Ascending aorta (tissue), 2 donors: Measurements from ENCODE around the gene C4A. TPM values are rescaled to one million over a fixed set of nuclear protein-coding genes. Genes with fewer than 3 reads are reported as not detected.
"Not testable (repeated sequence)": the region's sequence is repeated elsewhere in the genome, so short reads cannot be mapped to it uniquely, and the experiment has no call there.

Experiments used
- DNase-seq, 2 donors: peaks; one replicate each; pipeline ENCODE4 v3.0.0-alpha.2; 2019; ENCODE audit warnings: low spot score in 2 of 2
- H3K27ac ChIP-seq, 2 donors: fragments of 200-600 bp; sonication (generic); one replicate each; pipeline ENCODE4 v1.5.1; 2016 to 2017; ENCODE audit warnings: mild to moderate bottlenecking in 1 of 2
- H3K27me3 ChIP-seq: fragments of 200-600 bp; sonication (generic); one replicate; pipeline ENCODE4 v1.5.1; 2017
- H3K36me3 ChIP-seq, 2 donors: fragments of 200-600 bp; sonication (generic); one replicate each; pipeline ENCODE4 v1.5.1; 2016
- H3K4me1 ChIP-seq, 2 donors: fragments of 200-600 bp; sonication (generic); one replicate each; pipeline ENCODE4 v1.5.1; 2016 to 2017; ENCODE audit warnings: mild to moderate bottlenecking in 1 of 2
- H3K4me3 ChIP-seq, 2 donors: fragments of 200-600 bp; sonication (generic); one replicate each; pipeline ENCODE4 v1.5.1; 2016 to 2017; ENCODE audit warnings: mild to moderate bottlenecking in 1 of 2
- H3K9me3 ChIP-seq, 2 donors: fragments of 200-600 bp; sonication (generic); one replicate each; pipeline ENCODE4 v1.5.1; 2016
- intact Hi-C: fragments of 100-400 bp; cut with DNase I; formaldehyde crosslinking; loops from one replicate; pipeline ENCODE4 v1.15.1; 2023
- total RNA-seq: library from RNA; depleted of rRNA; stranded (reverse); fragments of >200 nt; gene quantifications from one replicate; pipeline ENCODE4 v1.1.0, GENCODE V29; 2016

The C4A gene
- total RNA-seq, 1 donor from 2014 or later, result 147 TPM

DNA sequence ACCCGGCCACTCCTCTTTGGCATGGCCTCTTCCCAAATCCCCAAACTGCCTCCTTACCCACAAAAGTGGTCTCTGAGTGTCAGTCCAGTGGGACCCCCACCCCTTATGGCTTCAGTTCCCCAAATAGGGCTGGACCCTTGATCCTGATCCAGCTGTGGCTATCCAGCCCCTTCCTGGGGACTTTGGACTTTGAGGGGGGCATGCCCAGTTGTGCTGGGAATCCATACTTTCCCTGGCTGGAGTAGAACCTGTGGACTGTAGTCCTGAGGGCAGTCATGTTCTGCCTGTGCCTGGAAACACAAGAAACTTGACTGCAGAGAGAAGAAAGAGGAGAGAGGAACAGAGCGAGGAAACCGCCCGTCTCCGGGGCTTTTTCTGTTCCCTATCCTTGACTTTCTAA, 55.3 kb downstream of the C4A start:
- H3K9me3 ChIP-seq, H3K4me3 ChIP-seq, H3K27me3 ChIP-seq, H3K4me1 ChIP-seq, H3K27ac ChIP-seq, H3K36me3 ChIP-seq, DNase-seq, intact Hi-C loops: not testable (repeated sequence)

- H3K36me3 ChIP-seq, H3K4me1 ChIP-seq, H3K27me3 ChIP-seq, H3K9me3 ChIP-seq, H3K27ac ChIP-seq, intact Hi-C loops, H3K4me3 ChIP-seq, DNase-seq: not testable (repeated sequence)
These were observed 56.0 kb downstream of the C4A start, which contains the start of gene CYP21A2 for GRCh38 chr6:32037598-32038524. CYP21A2 (plus strand) TSS chr6:32038415; CDS start chr6:32038423, 8 bp downstream.

DNA sequence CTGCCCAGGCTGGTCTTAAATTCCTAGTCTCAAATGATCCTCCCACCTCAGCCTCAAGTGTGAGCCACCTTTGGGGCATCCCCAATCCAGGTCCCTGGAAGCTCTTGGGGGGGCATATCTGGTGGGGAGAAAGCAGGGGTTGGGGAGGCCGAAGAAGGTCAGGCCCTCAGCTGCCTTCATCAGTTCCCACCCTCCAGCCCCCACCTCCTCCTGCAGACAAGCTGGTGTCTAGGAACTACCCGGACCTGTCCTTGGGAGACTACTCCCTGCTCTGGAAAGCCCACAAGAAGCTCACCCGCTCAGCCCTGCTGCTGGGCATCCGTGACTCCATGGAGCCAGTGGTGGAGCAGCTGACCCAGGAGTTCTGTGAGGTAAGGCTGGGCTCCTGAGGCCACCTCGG, 57.0 kb downstream of the C4A start:
- H3K4me3 ChIP-seq, result not testable (repeated sequence)

GRCh38 chr6:32039321-32040274, 57.7 kb downstream of the C4A start:
- not testable (repeated sequence) for H3K9me3 ChIP-seq, H3K36me3 ChIP-seq, H3K27ac ChIP-seq, H3K4me3 ChIP-seq, H3K4me1 ChIP-seq, DNase-seq, H3K27me3 ChIP-seq
- intact Hi-C loops, result loop anchor here (10.0 kb wide), 1 partner anchor 115 kb away; the partner anchor contains the start of genes PPT2 and PRRT1

More for the DNA sequence above, 57.0 kb downstream of the C4A start:
- H3K9me3 ChIP-seq, H3K4me1 ChIP-seq, intact Hi-C loops, H3K27me3 ChIP-seq, H3K36me3 ChIP-seq, DNase-seq, H3K27ac ChIP-seq: not testable (repeated sequence)

DNA sequence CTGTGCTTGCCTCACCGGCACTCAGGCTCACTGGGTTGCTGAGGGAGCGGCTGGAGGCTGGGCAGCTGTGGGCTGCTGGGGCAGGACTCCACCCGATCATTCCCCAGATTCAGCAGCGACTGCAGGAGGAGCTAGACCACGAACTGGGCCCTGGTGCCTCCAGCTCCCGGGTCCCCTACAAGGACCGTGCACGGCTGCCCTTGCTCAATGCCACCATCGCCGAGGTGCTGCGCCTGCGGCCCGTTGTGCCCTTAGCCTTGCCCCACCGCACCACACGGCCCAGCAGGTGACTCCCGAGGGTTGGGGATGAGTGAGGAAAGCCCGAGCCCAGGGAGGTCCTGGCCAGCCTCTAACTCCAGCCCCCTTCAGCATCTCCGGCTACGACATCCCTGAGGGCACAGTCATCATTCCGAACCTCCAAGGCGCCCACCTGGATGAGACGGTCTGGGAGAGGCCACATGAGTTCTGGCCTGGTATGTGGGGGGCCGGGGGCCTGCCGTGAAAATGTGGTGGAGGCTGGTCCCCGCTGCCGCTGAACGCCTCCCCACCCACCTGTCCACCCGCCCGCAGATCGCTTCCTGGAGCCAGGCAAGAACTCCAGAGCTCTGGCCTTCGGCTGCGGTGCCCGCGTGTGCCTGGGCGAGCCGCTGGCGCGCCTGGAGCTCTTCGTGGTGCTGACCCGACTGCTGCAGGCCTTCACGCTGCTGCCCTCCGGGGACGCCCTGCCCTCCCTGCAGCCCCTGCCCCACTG, 58.6 kb downstream of the C4A start:
- H3K27me3 ChIP-seq, H3K27ac ChIP-seq, H3K9me3 ChIP-seq, H3K4me1 ChIP-seq, H3K4me3 ChIP-seq, DNase-seq, H3K36me3 ChIP-seq: not testable (repeated sequence)
- intact Hi-C loops, result loop anchor here (10.0 kb wide), 1 partner anchor 114 kb away; the partner anchor contains the start of genes PPT2 and PRRT1

DNA sequence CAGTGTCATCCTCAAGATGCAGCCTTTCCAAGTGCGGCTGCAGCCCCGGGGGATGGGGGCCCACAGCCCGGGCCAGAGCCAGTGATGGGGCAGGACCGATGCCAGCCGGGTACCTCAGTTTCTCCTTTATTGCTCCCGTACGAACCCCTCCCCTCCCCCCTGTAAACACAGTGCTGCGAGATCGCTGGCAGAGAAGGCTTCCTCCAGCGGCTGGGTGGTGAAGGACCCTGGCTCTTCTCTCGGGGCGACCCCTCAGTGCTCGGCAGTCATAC, 59.1 kb downstream of the C4A start:
- H3K27ac ChIP-seq, H3K36me3 ChIP-seq, H3K4me3 ChIP-seq, H3K27me3 ChIP-seq, DNase-seq, H3K9me3 ChIP-seq, H3K4me1 ChIP-seq: not testable (repeated sequence)
- intact Hi-C loops, result loop anchor here (10.0 kb wide), 1 partner anchor 114 kb away; the partner anchor contains the start of genes PPT2 and PRRT1

GRCh38 chr6:32041385-32041784, 59.5 kb downstream of the C4A start:
- H3K27me3 ChIP-seq, H3K4me3 ChIP-seq, DNase-seq, H3K9me3 ChIP-seq, H3K27ac ChIP-seq, H3K36me3 ChIP-seq, H3K4me1 ChIP-seq: not testable (repeated sequence)
- intact Hi-C loops, result loop anchor here (10.0 kb wide), 1 partner anchor 113 kb away; the partner anchor contains the start of genes PPT2 and PRRT1

GRCh38 chr6:32042276-32042675, 60.4 kb downstream of the C4A start:
- H3K4me1 ChIP-seq, H3K27ac ChIP-seq, H3K27me3 ChIP-seq, H3K36me3 ChIP-seq, DNase-seq, H3K4me3 ChIP-seq, H3K9me3 ChIP-seq: not testable (repeated sequence)
- intact Hi-C loops, result loop anchor here (10.0 kb wide), 1 partner anchor 113 kb away; the partner anchor contains the start of genes PPT2 and PRRT1

GRCh38 chr6:32043589-32044380, 61.9 kb downstream of the C4A start:
- not testable (repeated sequence) for DNase-seq, H3K27me3 ChIP-seq, H3K9me3 ChIP-seq, H3K27ac ChIP-seq, H3K4me3 ChIP-seq, H3K36me3 ChIP-seq
- peaks cover 0 to 19% of the 10 kb centered on the region in 2 donors for H3K4me1 ChIP-seq
- intact Hi-C loops, result loop anchor here (10.0 kb wide), 1 partner anchor 111 kb away; the partner anchor contains the start of genes PPT2 and PRRT1

DNA sequence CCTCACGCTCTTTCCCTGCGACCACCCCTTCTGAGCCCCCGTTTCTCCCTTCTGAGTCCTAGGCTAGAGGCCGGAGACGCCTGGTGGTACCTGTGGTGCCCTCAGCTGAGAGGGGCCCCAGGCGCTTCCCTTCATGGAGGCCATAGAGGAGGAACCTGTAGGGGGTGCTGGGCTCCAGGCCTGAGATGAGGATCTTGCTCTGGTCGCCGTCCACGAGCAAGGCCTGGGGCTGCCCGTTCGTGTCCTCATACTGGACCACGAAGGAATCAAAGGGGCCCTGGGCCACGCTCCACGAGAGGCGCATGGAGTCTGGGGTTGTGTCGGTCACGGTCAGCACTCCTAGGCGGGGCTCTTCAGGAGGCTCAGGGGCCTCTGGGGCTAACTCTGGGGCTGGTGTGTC, 63.1 kb downstream of the C4A start:
- not testable (repeated sequence) for H3K27me3 ChIP-seq, H3K27ac ChIP-seq, H3K36me3 ChIP-seq, DNase-seq, H3K4me3 ChIP-seq, H3K9me3 ChIP-seq
- intact Hi-C loops, result loop anchor here (10.0 kb wide), 1 partner anchor 110 kb away; the partner anchor contains the start of genes PPT2 and PRRT1
- peaks cover 0 to 19% of the 10 kb centered on the region in 2 donors for H3K4me1 ChIP-seq
